NCI-H524 treated with DMSO at 0.1 percent for 48 hours (cell line): ENCODE data around the gene CLEC16A.
A peak's percentile ranks its signal among the peaks of the same experiment; 100 is the strongest.
"Not testable (repeated sequence)": the region's sequence is repeated elsewhere in the genome, so short reads cannot be mapped to it uniquely, and the experiment has no call there.

Source experiments
- DNase-seq: peaks from one replicate; lab custom pipeline; 2025; lab: John Stamatoyannopoulos, UW

The CLEC16A gene

DNA sequence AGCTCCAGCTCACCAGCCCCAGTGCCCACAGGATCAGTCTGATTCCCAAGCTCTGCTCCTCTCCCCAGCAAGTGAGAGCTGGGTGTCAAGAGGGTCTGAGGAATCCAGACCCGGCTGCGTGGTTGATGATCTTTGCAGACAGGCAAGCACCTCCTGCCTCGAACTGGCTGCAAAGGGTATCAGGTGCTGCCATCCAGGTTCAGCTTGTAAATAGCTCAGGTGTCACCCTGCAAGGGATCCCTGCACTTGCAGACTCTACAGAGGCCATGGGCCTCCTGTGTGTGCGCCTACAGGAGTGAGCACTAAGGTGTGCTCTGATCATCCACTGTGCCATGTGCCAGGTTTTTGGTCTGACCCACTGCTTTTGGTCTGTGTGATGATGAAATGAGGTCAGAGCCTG lies 18.3 kb upstream of the CLEC16A start:
- DNase-seq: no peak

DNA sequence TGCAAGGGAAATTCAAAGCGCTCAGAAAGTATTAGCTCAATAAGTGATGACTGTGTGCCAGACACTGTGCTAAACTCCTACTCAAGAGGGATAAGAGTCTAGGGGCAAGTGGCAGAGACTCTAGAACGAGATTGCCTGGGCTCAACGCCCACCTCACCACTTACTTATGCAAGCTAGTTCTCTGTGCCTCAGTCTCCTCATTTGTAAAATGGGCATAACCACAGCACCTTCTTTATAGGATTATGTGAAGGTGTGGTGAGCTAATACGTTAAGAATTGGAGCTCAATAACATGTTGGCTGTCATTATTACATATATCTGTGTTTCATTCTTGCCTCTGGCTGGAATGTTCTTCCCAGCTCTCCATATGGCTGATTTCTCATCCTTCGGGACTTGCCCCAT lies 17.5 kb upstream of the CLEC16A start:
- no peak for DNase-seq

DNA sequence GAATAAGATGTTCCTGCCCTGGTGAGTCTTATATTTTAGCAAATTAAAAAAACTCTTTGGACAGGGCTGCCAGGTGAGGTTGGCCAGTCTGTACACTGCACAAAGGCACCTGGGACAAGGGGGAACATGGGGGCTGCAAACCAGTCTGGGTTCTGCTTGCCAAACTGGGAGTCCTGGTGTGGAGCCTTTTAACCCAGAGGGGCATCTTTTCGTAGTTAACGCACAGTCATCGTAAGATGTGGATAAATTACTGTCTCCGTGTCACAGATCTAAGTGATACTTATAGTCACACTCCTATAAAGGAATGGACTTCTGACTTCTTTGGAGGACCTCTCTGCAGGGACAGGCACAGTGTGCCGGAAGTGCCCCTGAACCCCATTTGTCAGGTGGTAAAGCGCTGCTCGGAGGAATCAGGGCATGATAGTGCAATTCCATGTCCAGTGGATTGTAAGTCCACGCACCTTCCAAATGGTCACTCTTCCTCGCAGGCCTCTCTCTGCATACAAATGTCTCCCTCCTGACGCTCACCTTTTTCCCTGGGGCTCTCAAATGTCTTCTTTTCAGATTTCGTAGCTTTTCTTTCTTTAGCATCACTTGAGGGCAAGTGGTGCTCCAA lies 16.8 kb upstream of the CLEC16A start:
- no peak for DNase-seq

DNA sequence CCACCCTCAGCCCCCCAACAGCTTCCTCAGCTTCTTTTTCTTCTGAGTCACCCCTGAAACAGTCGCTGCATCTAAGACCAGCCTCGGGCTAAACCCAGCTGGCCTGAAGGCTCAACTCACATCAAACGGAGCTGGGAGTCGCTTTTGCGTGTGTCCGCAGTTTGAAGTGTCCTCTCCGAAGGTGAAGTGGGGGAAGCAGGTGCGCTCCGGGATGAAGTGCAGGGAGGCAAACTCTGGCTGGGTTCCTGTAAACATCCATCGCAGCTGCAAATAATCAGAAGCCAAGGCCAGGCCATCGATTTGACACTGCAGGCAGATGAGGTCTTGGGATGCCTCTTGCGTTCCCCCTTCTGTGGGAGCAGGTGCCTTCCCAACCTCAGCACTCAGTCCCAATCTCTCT lies 15.3 kb upstream of the CLEC16A start:
- not testable (repeated sequence) for DNase-seq

DNA sequence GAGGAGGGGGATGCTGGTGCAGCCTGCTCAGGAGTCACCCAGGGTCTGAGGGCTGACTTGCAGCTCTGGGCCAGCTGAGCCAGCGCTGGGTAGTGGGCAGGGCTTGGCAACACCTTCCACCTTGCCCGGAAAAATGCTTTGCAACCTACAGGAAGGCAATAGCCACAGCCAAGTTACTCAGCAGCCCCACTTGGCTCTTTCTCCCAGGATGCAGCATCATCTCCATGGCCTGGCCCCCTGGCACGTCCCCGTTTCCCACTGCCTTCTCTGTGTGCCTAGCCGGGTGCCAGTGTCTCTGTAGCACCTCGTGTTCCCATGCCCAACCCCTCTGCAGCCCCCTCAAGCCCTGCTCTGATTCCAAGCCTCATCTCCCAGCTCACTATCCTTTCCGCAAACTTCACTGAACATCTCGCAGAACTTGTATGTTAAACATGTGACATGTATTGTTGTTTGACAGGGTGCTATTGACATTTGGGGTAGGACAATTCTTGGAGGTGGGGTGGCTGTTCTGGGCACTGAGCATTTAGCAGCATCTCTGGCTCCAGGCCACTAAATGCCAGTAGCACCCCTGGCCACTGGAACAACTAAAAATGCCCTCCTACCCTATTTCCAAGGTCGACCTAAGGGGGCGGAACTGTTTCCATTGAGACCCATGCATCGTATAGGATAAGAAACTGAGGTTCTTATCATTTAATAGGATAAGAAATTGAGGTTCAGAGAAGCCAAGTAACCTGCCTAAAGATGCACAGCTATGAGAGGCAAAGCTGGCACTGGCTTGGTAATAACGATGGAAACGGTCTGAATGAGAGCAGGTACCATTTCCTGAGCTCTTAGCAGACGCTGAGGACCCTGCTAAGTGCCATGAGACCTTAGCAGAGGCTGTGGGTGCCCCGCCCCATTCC lies 14.3 kb upstream of the CLEC16A start:
- no peak for DNase-seq

DNA sequence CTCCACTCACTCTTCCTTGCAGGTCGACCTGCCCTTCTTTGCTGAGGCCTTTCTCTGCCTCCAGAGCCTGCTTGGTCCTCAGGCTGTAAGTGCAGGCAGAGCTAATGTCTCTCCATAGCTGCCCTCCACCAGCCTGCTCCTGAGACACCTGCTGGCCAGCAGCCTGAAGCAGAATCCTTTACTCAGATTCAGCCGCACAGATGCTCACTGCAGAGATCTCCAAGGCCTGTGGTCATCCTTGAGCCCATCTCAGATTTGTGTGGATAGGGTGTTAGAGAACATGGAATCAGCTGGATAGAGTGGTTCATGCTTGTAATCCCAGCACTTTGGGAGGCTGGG lies 13.6 kb upstream of the CLEC16A start:
- no peak for DNase-seq

DNA sequence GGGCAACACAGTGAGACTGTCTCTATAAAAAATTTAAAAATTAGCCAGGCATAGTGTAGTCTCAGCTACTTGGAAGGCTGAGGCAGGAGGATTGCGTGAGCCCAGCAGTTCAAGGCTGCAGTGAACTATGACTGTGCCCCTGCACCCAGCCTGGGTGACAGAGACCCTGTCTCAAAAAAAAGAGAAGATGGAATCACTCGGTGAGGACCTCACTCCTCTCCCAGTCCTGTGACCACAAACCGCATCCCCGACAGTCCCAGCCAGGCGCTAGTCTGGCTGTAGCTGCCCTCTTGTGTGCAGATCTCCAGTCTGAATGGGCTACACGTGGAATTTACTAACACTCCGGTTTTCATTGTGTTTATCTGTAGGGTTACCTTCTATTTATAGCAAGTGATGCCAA lies 13.2 kb upstream of the CLEC16A start:
- DNase-seq: no peak

DNA sequence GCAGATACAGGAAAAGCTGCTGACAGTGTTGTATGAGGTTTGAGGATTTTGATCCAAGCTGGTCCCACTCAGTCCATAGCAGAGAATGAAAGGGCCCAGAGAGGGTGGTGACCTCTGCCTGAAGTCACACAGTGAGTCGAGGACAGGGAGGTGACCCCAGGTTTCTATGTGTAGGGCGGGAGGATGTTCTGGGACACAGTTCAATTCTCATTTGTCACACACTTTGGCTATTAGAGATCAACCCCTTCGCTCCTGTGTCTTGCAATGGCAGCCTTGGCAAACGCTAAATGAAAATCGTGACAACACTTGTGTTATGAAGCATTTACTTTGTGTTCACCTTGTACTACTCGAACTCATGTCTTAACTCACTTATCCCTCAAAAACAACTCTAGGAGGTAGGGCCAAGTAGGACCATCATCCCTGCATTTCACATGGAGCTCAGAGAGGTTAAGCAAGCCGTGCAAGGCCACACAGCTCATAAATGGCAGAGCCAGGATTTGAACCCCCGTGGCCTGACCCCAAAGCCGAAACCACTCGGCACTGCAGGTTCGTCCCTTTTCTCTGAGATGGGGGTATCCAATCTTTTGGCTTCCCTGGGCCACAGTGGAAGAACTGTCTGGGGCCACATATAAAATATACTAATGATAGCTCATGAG lies 12.3 kb upstream of the CLEC16A start:
- no peak for DNase-seq

DNA sequence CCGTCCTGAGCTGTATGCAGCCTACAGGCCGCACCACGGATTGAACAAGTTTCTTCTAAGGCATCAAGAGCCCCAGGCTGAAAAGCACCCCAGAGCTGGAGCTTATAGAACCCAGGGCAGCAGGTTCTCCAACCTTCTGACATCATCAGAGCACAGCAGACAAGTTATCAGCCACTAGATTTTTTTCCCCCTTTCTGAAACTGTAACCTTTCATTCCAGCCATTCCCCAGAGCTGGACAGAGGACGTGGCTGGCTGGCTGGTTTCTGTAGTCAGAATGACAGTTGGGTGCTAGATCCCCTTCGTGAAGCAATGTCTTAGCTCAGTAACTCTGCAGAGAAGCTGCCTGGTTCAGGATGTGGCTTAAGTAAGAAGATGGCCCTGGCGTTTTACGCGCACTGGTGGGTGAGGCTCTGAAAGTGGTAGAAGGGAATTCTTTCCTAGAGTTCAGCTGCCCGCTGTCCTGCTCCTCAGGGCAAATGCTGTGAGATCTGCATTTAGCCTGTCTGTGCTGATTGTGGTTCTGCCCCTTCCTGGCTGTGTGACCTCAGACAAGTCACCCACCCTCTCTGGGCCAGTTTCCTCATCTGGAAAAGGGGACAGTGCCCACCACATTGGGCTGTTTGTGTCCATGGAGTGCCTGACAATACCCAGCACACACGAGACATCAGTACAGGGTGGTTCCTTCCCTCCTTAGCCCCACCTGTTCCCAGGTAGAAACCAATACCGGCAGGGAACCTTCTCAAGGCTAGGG lies 11.2 kb upstream of the CLEC16A start:
- no peak for DNase-seq

DNA sequence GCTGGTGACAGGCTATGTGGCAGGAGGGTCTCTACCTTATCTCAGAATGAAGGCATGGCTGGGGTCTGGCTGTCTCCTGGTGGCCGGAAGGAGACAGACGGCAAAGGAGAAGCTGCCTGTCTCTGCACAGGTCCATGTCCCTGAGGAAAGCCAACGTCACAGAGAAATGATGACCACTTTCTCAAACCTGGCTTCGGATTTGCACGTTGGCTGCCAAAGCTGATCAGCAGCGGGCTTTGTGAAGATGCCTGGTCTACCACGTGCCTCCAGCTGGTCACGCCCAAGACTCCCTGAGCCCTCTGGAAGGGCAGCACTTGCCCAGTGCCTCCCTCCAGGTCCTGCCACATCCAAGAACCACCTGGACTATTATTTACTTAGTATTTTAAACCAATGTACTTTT lies 10.5 kb upstream of the CLEC16A start:
- DNase-seq: no peak

DNA sequence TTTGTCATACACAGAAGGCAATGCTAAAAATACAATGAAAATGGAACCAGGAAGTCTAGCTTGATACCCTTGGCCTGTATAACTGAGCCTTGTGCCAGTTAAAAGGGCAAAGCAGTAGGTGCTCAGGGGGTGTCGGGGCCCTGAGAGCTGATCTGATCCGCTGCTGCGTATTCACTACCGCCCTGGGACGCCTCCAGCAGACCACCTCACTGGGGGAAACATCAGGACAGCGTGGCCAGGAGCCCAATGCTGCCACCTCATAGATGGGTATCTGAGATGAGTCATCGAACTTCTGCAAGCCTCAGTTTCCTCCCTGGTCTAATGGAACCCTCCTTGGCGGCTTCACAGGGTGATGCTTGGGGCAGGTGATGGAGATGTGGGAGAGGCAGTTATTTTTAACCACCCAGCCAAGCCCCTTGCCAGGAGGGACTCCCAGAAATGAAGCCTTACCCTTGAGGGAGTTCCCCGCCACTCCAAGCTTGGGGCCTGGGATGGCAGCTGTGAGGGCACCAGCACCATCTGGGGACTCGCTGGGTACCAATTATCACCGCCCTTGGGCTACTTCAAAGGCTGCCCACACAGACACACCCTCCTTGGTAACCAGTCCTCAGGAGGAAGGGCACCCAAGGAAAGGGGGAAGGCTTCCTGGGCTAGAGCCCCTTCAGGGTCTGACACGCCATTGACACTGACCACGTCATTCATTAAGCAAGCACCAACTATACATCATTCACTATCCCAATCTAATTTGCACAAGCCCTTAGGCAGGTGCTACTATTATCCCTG lies 9.8 kb upstream of the CLEC16A start:
- DNase-seq: no peak

DNA sequence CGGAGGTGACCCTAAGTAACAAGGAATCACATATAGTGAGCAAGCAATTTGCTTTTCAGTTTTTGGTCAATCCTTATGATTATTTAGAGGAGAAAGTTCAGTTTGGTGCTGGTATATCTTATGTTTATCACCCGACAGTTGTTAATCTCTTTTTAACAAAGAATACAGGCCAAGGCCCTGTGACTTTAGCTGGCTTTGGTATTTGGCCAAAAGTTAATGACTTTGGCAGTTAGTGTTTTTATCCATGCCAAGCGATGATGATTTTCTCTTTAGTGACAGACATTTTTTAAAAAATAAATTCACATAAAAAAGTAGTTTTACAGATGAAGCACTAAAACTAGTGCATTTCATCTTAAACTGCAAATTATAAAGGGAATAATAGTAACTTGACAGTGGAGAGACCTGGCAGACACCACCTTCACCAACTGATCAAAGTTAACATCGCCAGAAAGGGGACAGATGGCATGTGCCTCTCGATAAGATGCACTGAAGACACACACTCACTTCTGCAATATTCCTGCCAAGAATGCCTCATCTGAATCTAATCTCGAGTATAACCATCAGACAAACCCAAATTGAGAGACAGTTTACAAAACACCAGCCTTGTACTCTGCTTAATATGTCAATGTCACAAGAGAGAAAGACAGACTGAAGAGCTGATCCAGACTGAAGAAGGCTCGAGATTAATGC lies 9.0 kb upstream of the CLEC16A start:
- peak; percentile 30 for DNase-seq

DNA sequence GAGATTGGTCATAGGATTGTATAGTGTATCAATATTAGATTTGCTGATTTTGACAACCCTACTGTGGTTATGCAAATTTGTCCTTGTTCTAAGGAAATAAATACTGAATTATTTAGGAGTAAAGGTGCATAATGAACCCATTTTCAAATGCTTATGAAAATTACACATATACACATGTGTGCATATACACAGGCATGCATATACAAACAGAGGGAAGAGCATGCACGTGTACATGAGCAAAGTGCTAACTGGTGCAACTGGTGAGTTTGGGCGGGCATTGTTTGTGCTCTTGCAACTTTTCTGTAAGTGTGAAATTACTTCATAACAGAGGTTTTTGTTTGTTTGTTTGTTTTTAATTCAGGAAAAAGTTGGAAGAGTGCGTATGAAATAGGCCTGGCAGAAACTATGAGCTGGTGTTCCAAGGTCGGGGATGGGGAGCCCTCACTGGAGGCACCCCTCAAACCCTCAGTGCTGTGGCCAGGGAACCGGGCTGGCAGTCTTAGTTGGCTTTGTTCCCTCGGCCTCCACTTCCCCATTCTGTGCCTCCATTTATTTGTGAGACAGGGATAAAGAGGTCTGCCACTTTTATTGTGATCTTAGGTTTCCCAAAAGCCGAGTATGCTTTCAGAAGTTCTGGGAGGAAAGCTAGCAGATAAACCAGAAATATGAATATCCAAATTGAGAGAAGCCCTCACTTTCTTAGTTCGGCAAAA lies 7.9 kb upstream of the CLEC16A start:
- no peak for DNase-seq

DNA sequence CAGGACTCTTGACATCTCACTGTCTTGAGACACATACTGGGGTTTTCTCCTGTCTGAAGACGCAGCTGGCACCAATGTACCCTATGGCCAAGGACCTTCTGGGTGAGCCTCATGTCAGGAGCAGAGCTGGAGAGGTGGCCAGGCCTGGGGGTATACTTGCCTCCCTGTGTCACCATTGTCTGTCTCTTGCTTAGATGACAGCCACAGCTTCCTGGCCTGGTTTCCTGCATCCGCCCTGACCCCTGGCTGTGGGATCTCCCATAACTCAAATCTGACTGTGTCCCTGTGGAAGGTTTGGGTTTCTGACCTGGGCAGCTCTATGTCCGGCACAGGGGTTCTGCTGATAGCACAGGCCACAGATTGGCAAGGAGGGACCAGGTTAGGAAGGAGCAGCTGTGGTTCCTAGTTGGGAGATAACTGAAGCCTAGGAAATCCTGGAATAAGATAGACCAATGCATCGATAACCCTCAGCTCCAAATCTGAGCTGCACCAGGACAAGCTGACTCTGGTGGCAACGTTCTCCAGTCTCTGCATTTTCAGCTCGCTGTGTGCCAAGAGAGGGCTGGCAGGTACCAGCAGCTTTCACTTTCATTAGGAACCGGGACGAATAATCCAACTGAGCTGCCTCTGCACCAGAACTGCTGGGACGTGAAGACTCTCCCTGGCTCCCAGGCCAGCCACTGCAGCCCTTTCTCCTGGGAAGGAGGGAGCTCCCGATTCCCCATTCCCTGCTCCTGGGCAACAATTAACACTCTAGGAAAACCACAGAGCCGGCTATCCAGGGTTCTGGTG lies 7.1 kb upstream of the CLEC16A start:
- DNase-seq: no peak

DNA sequence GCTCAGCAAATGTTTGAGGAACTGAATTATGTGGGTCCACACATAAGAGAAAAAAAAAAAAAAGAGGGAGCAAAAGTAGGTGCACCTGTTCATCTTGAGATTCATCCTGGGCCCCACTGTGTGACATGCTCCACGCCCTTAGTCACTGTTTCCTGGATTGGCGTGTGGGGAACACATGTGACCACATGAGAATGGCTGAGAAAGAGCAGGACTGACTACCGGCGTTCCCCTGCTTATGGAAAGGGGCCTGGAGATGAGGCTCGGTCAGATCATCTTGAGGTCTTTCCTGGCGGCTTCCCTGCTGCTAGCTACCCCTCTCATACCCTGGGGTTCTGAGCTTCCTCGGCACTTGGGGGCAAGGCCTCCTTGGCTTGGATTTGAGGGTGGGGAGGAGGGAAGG lies 6.0 kb upstream of the CLEC16A start:
- DNase-seq: no peak

DNA sequence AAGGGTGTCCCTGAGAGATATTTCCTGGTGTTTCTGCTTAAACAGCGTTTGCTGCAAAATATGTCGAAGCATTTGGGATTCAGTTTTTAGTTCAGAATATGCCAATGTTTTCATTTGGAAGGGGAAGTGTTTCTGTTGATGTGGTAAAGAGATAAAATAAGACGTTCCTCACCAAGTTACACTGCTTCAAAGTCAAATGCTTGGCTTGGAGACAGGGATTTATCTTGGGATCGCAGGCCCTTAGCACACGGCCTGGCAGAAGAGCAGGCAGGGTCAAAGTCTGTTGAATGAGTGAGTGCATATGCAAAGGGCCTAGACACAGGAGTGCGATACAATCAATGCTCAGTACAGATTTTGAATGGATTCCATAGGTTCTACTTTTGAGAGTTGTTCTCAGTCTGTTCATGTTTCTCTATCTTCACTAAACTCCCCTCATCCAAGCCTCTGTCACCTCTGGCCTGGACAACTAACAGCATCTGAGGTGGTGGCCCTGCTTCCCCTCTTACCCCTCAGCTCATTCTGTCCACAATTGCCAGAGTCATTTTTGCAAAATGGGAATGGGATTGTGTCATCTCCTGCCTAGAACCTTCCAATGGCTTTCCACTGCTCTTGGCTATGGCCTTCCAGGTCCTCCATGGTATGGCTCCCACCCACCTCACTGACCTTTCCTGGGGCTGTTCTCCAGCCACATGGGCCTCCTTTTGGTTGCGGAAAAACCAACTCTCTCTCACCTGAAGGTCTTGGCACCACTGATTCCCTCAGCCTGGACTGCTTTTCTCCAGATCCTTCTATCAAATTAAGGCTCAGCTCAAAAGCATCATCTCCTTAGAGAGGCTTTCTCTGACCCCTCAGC lies 5.3 kb upstream of the CLEC16A start:
- no peak for DNase-seq

DNA sequence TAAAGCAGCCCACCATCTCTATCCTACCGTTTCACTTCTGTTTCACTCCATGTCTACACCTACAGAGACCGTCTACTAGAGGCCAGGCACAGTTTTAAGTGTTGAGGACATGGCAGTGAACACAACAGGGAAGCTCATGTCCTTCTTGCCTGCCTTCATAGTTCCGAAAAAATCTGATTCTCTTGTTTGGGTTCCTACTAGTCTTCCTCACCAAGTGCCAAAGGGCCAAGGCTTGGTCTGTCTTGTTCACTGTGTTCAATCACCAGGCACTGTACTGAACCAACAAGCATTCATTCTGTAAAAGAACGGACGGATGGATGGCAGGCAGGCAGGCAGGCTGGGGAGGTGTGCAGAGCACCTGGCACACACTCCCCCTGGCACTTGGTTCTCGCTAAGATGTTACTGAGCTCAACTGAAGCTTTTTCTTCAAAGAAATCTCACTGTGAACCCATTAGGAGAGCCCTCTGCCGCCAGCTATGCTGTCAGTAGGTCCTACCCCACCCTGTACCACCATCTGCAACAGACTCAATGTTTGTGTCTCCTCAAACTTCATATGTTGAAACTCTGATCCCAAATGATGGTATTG lies 4.6 kb upstream of the CLEC16A start:
- DNase-seq: no peak

DNA sequence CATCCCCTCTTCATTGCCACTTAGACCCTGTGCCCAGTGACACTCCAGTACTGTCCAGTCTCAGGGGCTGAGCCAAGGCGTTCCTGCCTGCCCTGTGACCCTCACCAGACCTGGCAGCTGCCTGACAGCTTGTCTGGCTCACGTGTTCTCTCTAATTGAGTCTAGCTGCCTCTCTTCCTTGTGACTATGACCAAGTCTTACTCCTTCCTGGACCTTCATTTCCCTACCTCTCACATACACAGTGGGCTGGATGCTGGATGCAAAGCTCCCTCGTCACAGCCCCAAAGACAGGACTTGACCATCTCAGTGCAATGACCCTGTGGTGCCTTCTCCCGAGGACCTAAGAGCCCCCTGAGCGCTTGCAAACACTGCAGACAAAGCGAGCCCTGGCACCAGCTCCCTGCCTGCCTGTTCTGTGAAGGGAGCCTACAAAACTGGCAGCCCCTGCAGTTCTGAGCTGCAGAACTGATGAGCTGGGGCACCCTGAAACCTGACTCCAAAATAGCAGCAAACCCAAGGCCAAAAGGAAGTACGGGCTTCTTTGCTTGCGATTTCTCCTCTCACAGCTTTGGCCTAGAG lies 3.8 kb upstream of the CLEC16A start:
- no peak for DNase-seq
